BJ (cell line): ENCODE measurements around the gene WBP1. TPM values are rescaled to one million over a fixed set of nuclear protein-coding genes. Genes with fewer than 3 reads are reported as not detected.
A peak's percentile ranks its signal among the peaks of the same experiment; 100 is the strongest.
"Not testable (repeated sequence)": the region's sequence is repeated elsewhere in the genome, so short reads cannot be mapped to it uniquely, and the experiment has no call there.

Experiments
- CTCF ChIA-PET: fragments of 350-600 bp; formaldehyde crosslinking; extraction: SDS; loops from one replicate; lab custom pipeline; 2021; ENCODE audit warnings: antibody characterized with exemption, inconsistent platforms; lab: Yijun Ruan, JAX
- POLR2A ChIA-PET: fragments of 300-600 bp; sonication (Branson Sonifier 250); formaldehyde crosslinking; extraction: SDS; loops from one replicate; lab custom pipeline; 2021; ENCODE audit warnings: antibody characterized with exemption; lab: Charles Lee
- DNase-seq: peaks from one replicate; pipeline ENCODE4 v3.0.0-alpha.2; 2011; ENCODE audit warnings: low read depth
- H3K27me3 ChIP-seq: 2 replicates; pipeline ENCODE4 v1.6.0; 2011; ENCODE audit warnings: low read length; ENCODE audit not compliant: control insufficient read depth, insufficient read depth
- H3K36me3 ChIP-seq: 2 replicates; pipeline ENCODE4 v1.5.1; 2011; ENCODE audit warnings: low read length; ENCODE audit not compliant: control insufficient read depth, insufficient read depth
- H3K4me3 ChIP-seq: 2 replicates; pipeline ENCODE4 v1.5.1; 2011; ENCODE audit warnings: low read depth, mild to moderate bottlenecking, control low read depth, low read length
- CTCF ChIP-seq: IDR thresholded peaks from 2 replicates; pipeline ENCODE4 v1.5.1; 2011; ENCODE audit warnings: low read depth, mild to moderate bottlenecking, control low read depth, inconsistent platforms, low read length, moderate library complexity; ENCODE audit not compliant: insufficient read depth
- polyA plus RNA-seq: library from polyadenylated mRNA; depleted of rRNA; stranded (reverse); fragments of >200 nt; gene quantifications from 2 replicates; pipeline ENCODE4 v1.2.3, GENCODE V29; 2011

WBP1 gene
- polyA plus RNA-seq, 1 experiment = 92.0 TPM

GRCh38 chr2:74419345-74419744 lies 38.9 kb upstream of the WBP1 start:
- Histone ChIP-seq H3K4me3 (no peak overlapping the region), H3K27me3 (no peaks in the 10 kb centered on the region), H3K36me3 (no peaks in the 10 kb centered on the region)
- TF ChIP-seq CTCF = no peak
- POLR2A ChIA-PET = no interaction called here
- CTCF ChIA-PET = interaction anchor here (1.5 to 1.6 kb wide), 2 partner anchors 10 to 27 kb away, joined by 4 to 5 read pairs; no protein-coding TSS in a partner anchor
- no peak for DNase-seq

- no peak for TF ChIP-seq CTCF
- Histone ChIP-seq H3K36me3 (peaks cover 2% of the 10 kb centered on the region; the same call in 1 of the 2 replicates), H3K27me3 (no peaks in the 10 kb centered on the region), H3K4me3 (no peak overlapping the region)
- CTCF ChIA-PET = interaction anchor here (0.7 to 1.6 kb wide), 2 partner anchors 28 to 186 kb away, joined by 3 to 4 read pairs; no protein-coding TSS in a partner anchor
- DNase-seq = no peak
- POLR2A ChIA-PET = no interaction called here
Observed at GRCh38 chr2:74420006-74420405, 38.2 kb upstream of the WBP1 start.

GRCh38 chr2:74420443-74421103 lies 37.7 kb upstream of the WBP1 start:
- ChIA-PET CTCF (interaction anchor here (0.7 to 1.1 kb wide), 2 partner anchors 29 to 186 kb away, joined by 3 read pairs; no protein-coding TSS in a partner anchor), POLR2A (interaction anchor here (0.7 kb wide), 1 partner anchor 86 kb away, joined by 3 read pairs; no protein-coding TSS in a partner anchor)
- H3K4me3 ChIP-seq = peak overlapping the region; percentile 55
- DNase-seq, H3K36me3 ChIP-seq, H3K27me3 ChIP-seq: not testable (repeated sequence)

- DNase-seq = peak; percentile 35
- POLR2A ChIA-PET = interaction anchor here (0.7 kb wide), 1 partner anchor 86 kb away, joined by 3 read pairs; no protein-coding TSS in a partner anchor
- Histone ChIP-seq H3K36me3 (peaks cover 6% of the 10 kb centered on the region), H3K4me3 (peak within 1 kb of the TSS; percentile 55), H3K27me3 (no peaks in the 10 kb centered on the region)
- TF ChIP-seq CTCF = no peak
- CTCF ChIA-PET = interaction anchor here (1.1 kb wide), 1 partner anchor 30 kb away, joined by 3 read pairs; no protein-coding TSS in a partner anchor
Observed at GRCh38 chr2:74421221-74421870, 36.9 kb upstream of the WBP1 start, which contains the start of the genes C2orf81 and WDR54. TSS of gene C2orf81 (minus strand) at chr2:74421619. CDS start at chr2:74421560, 59 bp downstream. TSS of gene WDR54 (plus strand) at chr2:74421730. CDS start at chr2:74422154, 424 bp downstream.

GRCh38 chr2:74423231-74424095 lies 34.8 kb upstream of the WBP1 start:
- Histone ChIP-seq H3K27me3 (no peaks in the 10 kb centered on the region), H3K36me3 (peaks cover 14% of the 10 kb centered on the region), H3K4me3 (no peak overlapping the region)
- DNase-seq = no peak
- ChIA-PET CTCF (no interaction called here), POLR2A (no interaction called here)
- no peak for TF ChIP-seq CTCF
